ENCODE data around the gene BDKRB2.

BDKRB2 gene

DNA sequence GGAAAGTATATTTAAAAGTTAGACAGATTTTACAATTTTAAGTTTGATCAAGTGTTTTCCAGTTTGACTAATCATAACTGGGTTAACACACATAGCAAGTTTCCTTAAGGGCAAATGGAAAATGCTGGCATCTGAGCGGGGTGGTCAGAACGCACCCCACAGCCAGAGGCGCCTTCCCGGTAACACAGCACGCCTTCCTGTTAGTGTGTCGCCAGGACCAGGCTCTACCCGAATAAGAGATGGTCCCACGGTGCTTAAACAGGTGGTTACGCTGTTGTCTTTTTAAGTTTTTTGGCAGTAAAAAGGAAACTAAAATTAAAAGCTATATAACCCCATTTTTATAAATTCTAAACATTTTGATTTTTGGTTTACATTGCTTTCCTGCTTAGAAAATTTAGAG is 79.4 kb downstream of the BDKRB2 start:
- TF ChIP-seq ZNF384 (IDR thresholded peaks at IDR 0.05) (no peak), ARNT (IDR thresholded peaks at IDR 0.05) (no peak), BHLHE40 (IDR thresholded peaks at IDR 0.05; ENCODE audit: borderline replicate concordance) (no peak)
- CTCF ChIA-PET: no interaction called here
- POLR2A ChIA-PET: no interaction called here
- no peak for DNase-seq (ENCODE audit: extremely low spot score)

DNA sequence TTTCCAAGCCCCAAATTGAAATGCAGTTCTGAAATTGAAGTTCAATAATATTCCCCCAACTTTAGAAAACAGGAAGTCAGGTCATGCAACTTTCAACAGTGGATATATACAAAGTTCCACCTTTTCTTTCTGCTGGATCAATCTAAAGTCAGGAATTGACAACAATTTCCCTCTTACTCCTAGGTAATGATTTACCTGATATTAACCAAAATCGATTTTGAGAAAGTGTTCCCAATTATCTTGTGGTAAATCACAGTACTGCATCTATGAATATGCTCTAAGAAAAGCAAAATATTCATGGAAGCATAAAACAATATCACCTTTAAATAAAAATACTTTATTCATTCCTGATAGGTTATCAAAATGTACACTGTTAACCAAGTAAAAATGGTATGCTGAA is 79.8 kb downstream of the BDKRB2 start:
- CTCF ChIA-PET: no interaction called here
- no peak for TF ChIP-seq BHLHE40 (IDR thresholded peaks at IDR 0.05; ENCODE audit: borderline replicate concordance)
- no peak for TF ChIP-seq ARNT (IDR thresholded peaks at IDR 0.05)
- TF ChIP-seq TARDBP (IDR thresholded peaks at IDR 0.05): no peak
- TF ChIP-seq L3MBTL2 (conservative IDR thresholded peaks at IDR 0.05): no peak
- TF ChIP-seq LEF1 (IDR thresholded peaks at IDR 0.05; ENCODE audit: borderline replicate concordance): no peak
- no peak for TF ChIP-seq ELF4 (IDR thresholded peaks at IDR 0.05)
- no peak for TF ChIP-seq HDGF (IDR thresholded peaks at IDR 0.05; ENCODE audit: borderline replicate concordance)
- TF ChIP-seq, protein P1, sequence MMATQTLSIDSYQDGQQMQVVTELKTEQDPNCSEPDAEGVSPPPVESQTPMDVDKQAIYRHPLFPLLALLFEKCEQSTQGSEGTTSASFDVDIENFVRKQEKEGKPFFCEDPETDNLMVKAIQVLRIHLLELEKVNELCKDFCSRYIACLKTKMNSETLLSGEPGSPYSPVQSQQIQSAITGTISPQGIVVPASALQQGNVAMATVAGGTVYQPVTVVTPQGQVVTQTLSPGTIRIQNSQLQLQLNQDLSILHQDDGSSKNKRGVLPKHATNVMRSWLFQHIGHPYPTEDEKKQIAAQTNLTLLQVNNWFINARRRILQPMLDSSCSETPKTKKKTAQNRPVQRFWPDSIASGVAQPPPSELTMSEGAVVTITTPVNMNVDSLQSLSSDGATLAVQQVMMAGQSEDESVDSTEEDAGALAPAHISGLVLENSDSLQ (IDR thresholded peaks at IDR 0.05): no peak
- no peak for TF ChIP-seq NFRKB (IDR thresholded peaks at IDR 0.05)
- TF ChIP-seq SP1 (IDR thresholded peaks at IDR 0.05): no peak
- TF ChIP-seq SUZ12 (IDR thresholded peaks at IDR 0.05): no peak
- TF ChIP-seq FOXK2 (IDR thresholded peaks at IDR 0.05): no peak
- TF ChIP-seq ZNF384 (IDR thresholded peaks at IDR 0.05): no peak
- no peak for TF ChIP-seq FOXM1 (IDR thresholded peaks at IDR 0.05; ENCODE audit: borderline replicate concordance)
- no peak for TF ChIP-seq CTBP1 (IDR thresholded peaks at IDR 0.05; ENCODE audit: borderline replicate concordance)
- no peak for TF ChIP-seq FOXA1 (IDR thresholded peaks at IDR 0.05)
- POLR2A ChIA-PET: no interaction called here
- no peak for DNase-seq (ENCODE audit: extremely low spot score)

DNA sequence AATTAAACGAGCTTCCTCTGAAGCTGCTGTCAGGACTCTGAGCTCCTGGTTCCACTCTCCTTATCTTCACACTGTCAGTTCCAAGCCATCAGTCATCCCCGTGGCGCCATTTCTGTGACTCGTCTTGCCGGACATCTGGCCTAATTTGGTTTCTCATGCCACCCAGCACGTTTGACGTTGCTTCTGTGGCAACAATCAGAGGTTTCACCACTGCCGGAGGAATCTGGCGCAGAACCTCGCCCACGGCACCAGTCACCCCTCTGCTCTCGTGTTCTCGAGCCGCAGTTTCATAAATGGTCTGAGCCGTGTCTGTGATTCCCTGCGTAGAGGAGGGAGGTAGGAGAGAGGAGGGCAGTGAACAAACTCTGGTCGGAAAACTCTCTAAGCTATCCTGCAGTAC is 81.0 kb downstream of the BDKRB2 start:
- CTCF ChIA-PET: interaction anchor here (0.8 to 1.0 kb wide), 2 partner anchors 10 to 13 kb away, joined by 3 read pairs; no protein-coding TSS in a partner anchor
- TF ChIP-seq NFRKB (IDR thresholded peaks at IDR 0.05) (no peak), FOXA1 (IDR thresholded peaks at IDR 0.05) (no peak), FOXK2 (IDR thresholded peaks at IDR 0.05) (no peak), SUZ12 (IDR thresholded peaks at IDR 0.05) (no peak), ARNT (IDR thresholded peaks at IDR 0.05) (no peak), HDGF (IDR thresholded peaks at IDR 0.05; ENCODE audit: borderline replicate concordance) (no peak), L3MBTL2 (conservative IDR thresholded peaks at IDR 0.05) (no peak), LEF1 (IDR thresholded peaks at IDR 0.05; ENCODE audit: borderline replicate concordance) (no peak), CTBP1 (IDR thresholded peaks at IDR 0.05; ENCODE audit: borderline replicate concordance) (no peak), SP1 (IDR thresholded peaks at IDR 0.05) (no peak), TARDBP (IDR thresholded peaks at IDR 0.05) (no peak)
- TF ChIP-seq, protein P1 (IDR thresholded peaks at IDR 0.05): no peak
- no peak for DNase-seq (ENCODE audit: extremely low spot score)
- POLR2A ChIA-PET: no interaction called here

DNA sequence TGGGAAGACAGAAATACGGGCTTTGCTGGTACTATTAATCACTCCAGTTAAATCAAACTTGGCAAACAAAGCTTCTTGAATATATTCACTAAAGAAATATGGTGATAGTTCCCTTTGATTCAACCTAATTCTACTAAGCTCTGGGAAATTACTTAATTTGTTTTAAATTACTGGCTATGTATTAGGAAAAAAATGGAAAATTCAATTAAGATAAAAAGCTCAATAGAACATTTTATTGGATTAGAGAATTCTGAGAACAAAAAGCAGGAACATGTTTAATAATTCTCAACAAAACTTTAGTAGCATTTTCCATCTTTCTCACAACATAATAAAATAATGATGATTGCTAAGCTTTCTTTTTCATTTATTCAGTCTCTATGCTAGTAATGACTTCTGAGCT is 81.6 kb downstream of the BDKRB2 start:
- CTCF ChIA-PET: interaction anchor here (1.0 kb wide), 1 partner anchor 14 kb away, joined by 3 read pairs; no protein-coding TSS in a partner anchor
- no peak for DNase-seq (ENCODE audit: extremely low spot score)
- POLR2A ChIA-PET: no interaction called here
- TF ChIP-seq, protein P1 (IDR thresholded peaks at IDR 0.05): no peak
- TF ChIP-seq BHLHE40 (IDR thresholded peaks at IDR 0.05; ENCODE audit: borderline replicate concordance) (no peak), NFRKB (IDR thresholded peaks at IDR 0.05) (no peak), CTBP1 (IDR thresholded peaks at IDR 0.05; ENCODE audit: borderline replicate concordance) (no peak), SP1 (IDR thresholded peaks at IDR 0.05) (no peak)

DNA sequence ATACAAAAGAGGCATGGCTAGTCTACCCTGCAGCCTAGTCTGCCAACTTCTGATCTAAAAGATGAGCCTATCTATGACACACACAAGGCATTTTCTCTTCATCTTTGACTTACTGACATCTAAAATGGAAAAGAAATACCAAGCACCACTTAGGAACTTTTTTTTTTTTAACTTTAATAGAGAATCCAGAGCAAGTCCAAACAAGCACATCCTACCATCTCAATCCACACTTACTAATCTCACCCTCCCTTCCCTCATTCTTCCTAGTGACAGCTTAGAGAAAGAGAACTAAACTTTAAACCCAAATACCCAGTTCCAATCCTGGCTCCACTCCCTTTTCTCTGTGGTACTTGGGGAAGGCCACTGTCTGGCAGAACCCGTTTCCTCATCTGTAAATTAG is 83.2 kb downstream of the BDKRB2 start:
- DNase-seq (ENCODE audit: extremely low spot score): no peak
- POLR2A ChIA-PET: no interaction called here
- TF ChIP-seq ZNF384 (IDR thresholded peaks at IDR 0.05) (no peak), L3MBTL2 (conservative IDR thresholded peaks at IDR 0.05) (no peak), FOXK2 (IDR thresholded peaks at IDR 0.05) (no peak), ELF4 (IDR thresholded peaks at IDR 0.05) (no peak), FOXA1 (IDR thresholded peaks at IDR 0.05) (no peak), TARDBP (IDR thresholded peaks at IDR 0.05) (no peak), BHLHE40 (IDR thresholded peaks at IDR 0.05; ENCODE audit: borderline replicate concordance) (no peak), LEF1 (IDR thresholded peaks at IDR 0.05; ENCODE audit: borderline replicate concordance) (no peak), SUZ12 (IDR thresholded peaks at IDR 0.05) (no peak), HDGF (IDR thresholded peaks at IDR 0.05; ENCODE audit: borderline replicate concordance) (no peak)
- CTCF ChIA-PET: interaction anchor here (0.9 kb wide), 1 partner anchor 13 kb away, joined by 3 read pairs; no protein-coding TSS in a partner anchor

Measured in HEK293T (cell line).